Neural cell (in vitro differentiated cells): Measurements from ENCODE around the gene BPIFB6.

Source experiments
- EP300 ChIP-seq: fragments of 450-650 bp; conservative IDR thresholded peaks from 2 replicates; pipeline ENCODE4 v1.6.1; 2014; ENCODE audit warnings: antibody characterized with exemption, mild to moderate bottlenecking, moderate library complexity; ENCODE audit not compliant: poor library complexity, severe bottlenecking
- TF ChIP-seq, protein P1 (sequence below): fragments of 450-650 bp; IDR thresholded peaks from 2 replicates; pipeline ENCODE4 v1.5.1; 2014; ENCODE audit warnings: antibody characterized with exemption, mild to moderate bottlenecking, moderate library complexity; ENCODE audit not compliant: poor library complexity, severe bottlenecking

DNA sequence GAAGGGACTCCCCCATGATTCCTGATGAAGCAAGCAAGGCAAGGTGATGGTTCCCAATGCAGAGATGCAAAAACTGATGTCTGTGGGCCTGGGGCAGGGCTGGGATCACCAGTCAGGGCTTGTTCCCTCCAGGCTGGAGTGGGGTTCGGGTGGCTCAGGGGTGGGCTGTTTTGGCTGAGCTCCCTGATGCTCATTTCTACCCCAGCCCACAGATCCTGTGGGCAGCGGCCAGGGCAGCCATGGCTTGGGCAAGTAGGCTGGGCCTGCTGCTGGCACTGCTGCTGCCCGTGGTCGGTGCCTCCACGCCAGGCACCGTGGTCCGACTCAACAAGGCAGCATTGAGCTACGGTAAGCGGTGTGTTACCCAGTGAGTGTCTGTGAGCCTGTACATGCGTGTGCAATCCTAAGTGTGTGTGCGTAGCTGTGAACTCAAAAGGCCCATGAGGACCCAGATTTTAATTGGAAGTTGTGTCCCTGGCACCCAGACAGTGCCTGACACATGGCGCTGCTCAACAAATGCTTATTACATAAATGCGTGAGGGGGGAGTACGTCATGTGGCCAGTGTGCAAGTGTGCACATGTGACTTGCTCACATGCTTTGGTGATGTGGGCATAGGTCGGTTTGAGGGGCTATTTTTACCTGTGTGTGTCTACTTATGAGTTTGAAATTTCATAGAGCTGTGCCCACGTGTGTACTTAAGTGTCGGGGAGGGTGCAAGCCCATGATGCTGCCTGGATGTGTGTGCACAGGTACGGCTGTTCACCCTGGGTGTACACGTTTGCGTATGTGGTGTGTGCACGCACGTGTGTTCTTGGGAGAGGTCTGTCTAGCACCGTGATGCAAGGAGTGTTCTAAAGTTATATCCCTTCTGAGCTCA lies 22.9 kb upstream of the BPIFB6 start:
- TF ChIP-seq, protein P1, sequence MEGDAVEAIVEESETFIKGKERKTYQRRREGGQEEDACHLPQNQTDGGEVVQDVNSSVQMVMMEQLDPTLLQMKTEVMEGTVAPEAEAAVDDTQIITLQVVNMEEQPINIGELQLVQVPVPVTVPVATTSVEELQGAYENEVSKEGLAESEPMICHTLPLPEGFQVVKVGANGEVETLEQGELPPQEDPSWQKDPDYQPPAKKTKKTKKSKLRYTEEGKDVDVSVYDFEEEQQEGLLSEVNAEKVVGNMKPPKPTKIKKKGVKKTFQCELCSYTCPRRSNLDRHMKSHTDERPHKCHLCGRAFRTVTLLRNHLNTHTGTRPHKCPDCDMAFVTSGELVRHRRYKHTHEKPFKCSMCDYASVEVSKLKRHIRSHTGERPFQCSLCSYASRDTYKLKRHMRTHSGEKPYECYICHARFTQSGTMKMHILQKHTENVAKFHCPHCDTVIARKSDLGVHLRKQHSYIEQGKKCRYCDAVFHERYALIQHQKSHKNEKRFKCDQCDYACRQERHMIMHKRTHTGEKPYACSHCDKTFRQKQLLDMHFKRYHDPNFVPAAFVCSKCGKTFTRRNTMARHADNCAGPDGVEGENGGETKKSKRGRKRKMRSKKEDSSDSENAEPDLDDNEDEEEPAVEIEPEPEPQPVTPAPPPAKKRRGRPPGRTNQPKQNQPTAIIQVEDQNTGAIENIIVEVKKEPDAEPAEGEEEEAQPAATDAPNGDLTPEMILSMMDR = no peak
- TF ChIP-seq EP300 = no peak
